H9 (cell line): Measurements from ENCODE around the gene WNK3. TPM values are rescaled to one million over a fixed set of nuclear protein-coding genes. Genes with fewer than 3 reads are reported as not detected.

Source experiments
- DNase-seq: peaks from one replicate; pipeline ENCODE4 v3.0.0-alpha.2; 2017
- H2AFZ ChIP-seq: one replicate; pipeline ENCODE4 v1.6.1; 2013; ENCODE audit warnings: mild to moderate bottlenecking, low read length, control low read depth, moderate library complexity
- H2AK5ac ChIP-seq: 2 replicates; pipeline ENCODE4 v1.6.1; 2013; ENCODE audit warnings: low read length, control low read depth, mixed read lengths; ENCODE audit not compliant: insufficient read length
- H2BK120ac ChIP-seq: one replicate; pipeline ENCODE4 v1.6.1; 2013; ENCODE audit warnings: low read depth, mild to moderate bottlenecking, low read length, control low read depth, inconsistent platforms; ENCODE audit not compliant: poor library complexity, severe bottlenecking
- H2BK12ac ChIP-seq: 2 replicates; pipeline ENCODE4 v1.6.1; 2013; ENCODE audit warnings: low read length, control low read depth, mixed read lengths, low read depth; ENCODE audit not compliant: insufficient read length
- H2BK15ac ChIP-seq: 2 replicates; pipeline ENCODE4 v1.6.1; 2013; ENCODE audit warnings: low read depth, low read length, control low read depth
- H2BK20ac ChIP-seq: one replicate; pipeline ENCODE4 v1.6.1; 2013; ENCODE audit warnings: low read depth, mild to moderate bottlenecking, low read length, control low read depth, inconsistent platforms; ENCODE audit not compliant: poor library complexity, severe bottlenecking
- H2BK5ac ChIP-seq: 2 replicates; pipeline ENCODE4 v1.6.1; 2013; ENCODE audit warnings: low read length, control low read depth, mixed read lengths; ENCODE audit not compliant: insufficient read length
- H3K14ac ChIP-seq: 2 replicates; pipeline ENCODE4 v1.6.1; 2013; ENCODE audit warnings: low read length, control low read depth; ENCODE audit not compliant: insufficient read depth
- H3K18ac ChIP-seq: 2 replicates; pipeline ENCODE4 v1.6.1; 2013; ENCODE audit warnings: low read depth, mild to moderate bottlenecking, mixed read lengths, low read length, control low read depth; ENCODE audit not compliant: insufficient read length
- H3K23ac ChIP-seq: 2 replicates; pipeline ENCODE4 v1.6.1; 2013; ENCODE audit warnings: low read length, control low read depth, mixed read lengths, low read depth; ENCODE audit not compliant: insufficient read length
- H3K23me2 ChIP-seq: 2 replicates; pipeline ENCODE4 v1.6.1; 2013; ENCODE audit warnings: low read depth, mild to moderate bottlenecking, mixed read lengths, low read length, control low read depth; ENCODE audit not compliant: insufficient read length, poor library complexity, severe bottlenecking
- H3K27ac ChIP-seq: 2 replicates; pipeline ENCODE4 v1.5.1; 2013; ENCODE audit warnings: low read length, control low read depth, mixed read lengths, low read depth; ENCODE audit not compliant: insufficient read length
- H3K27me3 ChIP-seq: 2 replicates; pipeline ENCODE4 v1.6.1; 2013; ENCODE audit warnings: low read length, control low read depth, inconsistent platforms; ENCODE audit not compliant: insufficient read depth
- H3K4ac ChIP-seq: 2 replicates; pipeline ENCODE4 v1.6.1; 2013; ENCODE audit warnings: low read depth, mild to moderate bottlenecking, control low read depth, inconsistent platforms, low read length, moderate library complexity
- H3K4me1 ChIP-seq: 2 replicates; pipeline ENCODE4 v1.6.1; 2013; ENCODE audit warnings: low read length, control low read depth, inconsistent platforms; ENCODE audit not compliant: insufficient read depth
- H3K4me2 ChIP-seq: 2 replicates; pipeline ENCODE4 v1.6.1; 2013; ENCODE audit warnings: low read length, control low read depth, mixed read lengths; ENCODE audit not compliant: insufficient read length, insufficient read depth
- H3K56ac ChIP-seq: 2 replicates; pipeline ENCODE4 v1.6.1; 2013; ENCODE audit warnings: low read depth, mild to moderate bottlenecking, mixed read lengths, low read length, control low read depth; ENCODE audit not compliant: insufficient read length
- H3K79me1 ChIP-seq: 2 replicates; pipeline ENCODE4 v1.6.1; 2013; ENCODE audit warnings: low read depth, mild to moderate bottlenecking, moderate library complexity, low read length, control low read depth, inconsistent platforms; ENCODE audit not compliant: insufficient read depth, poor library complexity, severe bottlenecking
- H3K79me2 ChIP-seq: 2 replicates; pipeline ENCODE4 v1.6.1; 2013; ENCODE audit warnings: low read length, control low read depth, inconsistent platforms; ENCODE audit not compliant: insufficient read depth
- H3K9ac ChIP-seq: 2 replicates; pipeline ENCODE4 v1.6.1; 2013; ENCODE audit warnings: low read length, control low read depth, mixed read lengths; ENCODE audit not compliant: insufficient read length; ENCODE audit errors: extremely low read depth
- H3K9me3 ChIP-seq: one replicate; pipeline ENCODE4 v1.6.1; 2013; ENCODE audit warnings: low read depth, low read length, inconsistent platforms; ENCODE audit not compliant: control insufficient read depth
- H3T11ph ChIP-seq: one replicate; pipeline ENCODE4 v1.6.1; 2013; ENCODE audit warnings: mild to moderate bottlenecking, low read length, control low read depth, inconsistent platforms
- H4K20me1 ChIP-seq: one replicate; pipeline ENCODE4 v1.6.1; 2013; ENCODE audit not compliant: control insufficient read depth, insufficient read length, insufficient read depth
- H4K5ac ChIP-seq: 2 replicates; pipeline ENCODE4 v1.6.1; 2013; ENCODE audit warnings: low read depth, mild to moderate bottlenecking, mixed read lengths, low read length, control low read depth; ENCODE audit not compliant: insufficient read length
- H4K8ac ChIP-seq: replicated peaks from 2 replicates; pipeline ENCODE4 v1.6.1; 2013; ENCODE audit warnings: low read length, control low read depth, mixed read lengths, low read depth; ENCODE audit not compliant: insufficient read length
- H4K91ac ChIP-seq: 2 replicates; pipeline ENCODE4 v1.6.1; 2013; ENCODE audit warnings: low read depth, mild to moderate bottlenecking, moderate library complexity, mixed read lengths, low read length, control low read depth; ENCODE audit not compliant: insufficient read length
- H3K27ac Mint-ChIP-seq, 3 experiments: 2 replicates in 2 of 3; 3 replicates in 1 of 3; pipeline ENCODE4 v1.8.0; 2020 to 2021; ENCODE audit warnings: mixed read lengths in 3 of 3, mild to moderate bottlenecking in 1 of 3, moderate library complexity in 1 of 3
- H3K27me3 Mint-ChIP-seq: 2 replicates; pipeline ENCODE4 v1.8.0; 2021; ENCODE audit warnings: low read depth, mild to moderate bottlenecking, moderate library complexity, mixed read lengths
- H3K36me3 Mint-ChIP-seq, 3 experiments: 2 replicates in 2 of 3; 3 replicates in 1 of 3; pipeline ENCODE4 v1.8.0; 2020 to 2021; ENCODE audit warnings: low read depth in 3 of 3, mixed read lengths in 3 of 3; ENCODE audit not compliant: insufficient read depth in 1 of 3
- H3K4me1 Mint-ChIP-seq, 2 experiments: 2 replicates each; pipeline ENCODE4 v1.8.0; 2020; ENCODE audit warnings: mixed read lengths in 2 of 2
- H3K4me3 Mint-ChIP-seq, 2 experiments: 2 replicates in 1 of 2; 3 replicates in 1 of 2; pipeline ENCODE4 v1.8.0; 2020 to 2021; ENCODE audit warnings: mild to moderate bottlenecking in 2 of 2, mixed read lengths in 2 of 2, moderate library complexity in 1 of 2
- H3K9me3 Mint-ChIP-seq, 2 experiments: 2 replicates in 1 of 2; 3 replicates in 1 of 2; pipeline ENCODE4 v1.8.0; 2020; ENCODE audit warnings: mild to moderate bottlenecking in 2 of 2, mixed read lengths in 2 of 2, moderate library complexity in 1 of 2
- WGBS: extraction: QIAGEN DNeasy Blood & Tissue Kit; methylation state at CpG from one replicate; pipeline ENCODE4 v1.1.7; 2013; ENCODE audit warnings: missing lambda C conversion rate, low lambda C conversion rate, mixed read lengths; ENCODE audit not compliant: insufficient read length; ENCODE audit errors: extremely low coverage; 5-methylcytosine and 5-hydroxymethylcytosine counted together
- total RNA-seq: library from RNA; stranded (reverse); gene quantifications from 2 replicates; pipeline ENCODE4 v1.2.1, GENCODE V29; 2021
- TF ChIP-seq, protein P1 (sequence below): fragments of 200-600 bp; sonication (generic); conservative IDR thresholded peaks from 3 replicates; pipeline ENCODE4 v1.8.0; 2021; ENCODE audit warnings: antibody characterized with exemption, mild to moderate bottlenecking

Gene WNK3
- total RNA-seq, 1 experiment from 2014 or later: 22.8 TPM

DNA sequence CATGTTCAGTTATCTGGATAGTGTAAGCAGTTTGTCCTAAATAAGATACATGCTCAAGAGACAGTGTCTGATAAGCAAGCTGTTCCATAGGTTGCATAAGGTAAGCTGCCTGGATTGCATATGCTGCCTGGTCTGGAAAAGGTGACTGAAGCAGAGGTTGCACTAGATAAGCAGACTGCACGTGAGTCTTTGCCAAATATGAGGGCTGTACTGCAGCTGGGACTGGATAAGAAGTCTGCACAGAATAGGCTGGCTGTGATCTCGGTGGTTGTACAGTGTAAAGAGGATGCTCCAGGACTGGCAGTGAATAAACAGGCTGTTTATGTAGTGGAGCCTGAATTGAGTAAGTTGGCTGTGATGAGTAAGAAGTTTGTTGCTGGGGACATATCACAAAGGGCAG, 68.9 kb downstream of the WNK3 start:
- no peaks in the 10 kb centered on the region for H3K4me1 ChIP-seq
- no peak overlapping the region for H4K5ac ChIP-seq
- no peaks in the 10 kb centered on the region for H3K27me3 ChIP-seq
- Mint-ChIP-seq H3K4me3 (no peak overlapping the region), H3K9me3 (peaks cover 57 to 61% of the 10 kb centered on the region in 2 experiments), H3K27me3 (no peaks in the 10 kb centered on the region; the same call in 1 of the 2 replicates), H3K27ac (no peak overlapping the region), H3K4me1 (no peaks in the 10 kb centered on the region), H3K36me3 (peaks cover 11 to 34% (median 18%) of the 10 kb centered on the region in 3 experiments; a peak in 6 of 7 replicates)
- no peak overlapping the region for H3K27ac ChIP-seq
- DNase-seq: no peak
- no peak overlapping the region for H3K23ac ChIP-seq
- no peak overlapping the region for H4K8ac ChIP-seq
- H2BK5ac ChIP-seq: no peak overlapping the region
- no peaks in the 10 kb centered on the region for H4K20me1 ChIP-seq
- no peaks in the 10 kb centered on the region for H3K79me2 ChIP-seq
- no peak overlapping the region for H3K18ac ChIP-seq
- H3K56ac ChIP-seq: no peak overlapping the region
- no peak overlapping the region for H3K4ac ChIP-seq
- no peak overlapping the region for H2AK5ac ChIP-seq
- H4K91ac ChIP-seq: no peak overlapping the region
- no peak overlapping the region for H2BK120ac ChIP-seq
- H3K23me2 ChIP-seq: no peaks in the 10 kb centered on the region
- H3K4me2 ChIP-seq: no peak overlapping the region
- no peak overlapping the region for H2AFZ ChIP-seq
- H3K79me1 ChIP-seq: no peaks in the 10 kb centered on the region
- no peak overlapping the region for H2BK20ac ChIP-seq
- no peak overlapping the region for H3K14ac ChIP-seq
- TF ChIP-seq, protein P1, sequence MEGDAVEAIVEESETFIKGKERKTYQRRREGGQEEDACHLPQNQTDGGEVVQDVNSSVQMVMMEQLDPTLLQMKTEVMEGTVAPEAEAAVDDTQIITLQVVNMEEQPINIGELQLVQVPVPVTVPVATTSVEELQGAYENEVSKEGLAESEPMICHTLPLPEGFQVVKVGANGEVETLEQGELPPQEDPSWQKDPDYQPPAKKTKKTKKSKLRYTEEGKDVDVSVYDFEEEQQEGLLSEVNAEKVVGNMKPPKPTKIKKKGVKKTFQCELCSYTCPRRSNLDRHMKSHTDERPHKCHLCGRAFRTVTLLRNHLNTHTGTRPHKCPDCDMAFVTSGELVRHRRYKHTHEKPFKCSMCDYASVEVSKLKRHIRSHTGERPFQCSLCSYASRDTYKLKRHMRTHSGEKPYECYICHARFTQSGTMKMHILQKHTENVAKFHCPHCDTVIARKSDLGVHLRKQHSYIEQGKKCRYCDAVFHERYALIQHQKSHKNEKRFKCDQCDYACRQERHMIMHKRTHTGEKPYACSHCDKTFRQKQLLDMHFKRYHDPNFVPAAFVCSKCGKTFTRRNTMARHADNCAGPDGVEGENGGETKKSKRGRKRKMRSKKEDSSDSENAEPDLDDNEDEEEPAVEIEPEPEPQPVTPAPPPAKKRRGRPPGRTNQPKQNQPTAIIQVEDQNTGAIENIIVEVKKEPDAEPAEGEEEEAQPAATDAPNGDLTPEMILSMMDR: no peak
- peaks cover 11% of the 10 kb centered on the region for H3K9me3 ChIP-seq
- H2BK15ac ChIP-seq: no peak overlapping the region
- H3K9ac ChIP-seq: no peak overlapping the region
- WGBS: no CpG with 5 or more reads among the region's 2 CpGs
- no peak overlapping the region for H3T11ph ChIP-seq
- no peak overlapping the region for H2BK12ac ChIP-seq
